B cell (primary cell): ENCODE results near the gene CCDC57. TPM values are rescaled to one million over a fixed set of nuclear protein-coding genes. Genes with fewer than 3 reads are reported as not detected.

ENCODE experiments used
- ATAC-seq: fragments of 200-7000 bp; cut with Tn5 transposase; one replicate; pipeline ENCODE4 v1.10.0; 2021; ENCODE audit warnings: low read depth, mild to moderate bottlenecking, moderate number of reproducible peaks, moderate library complexity
- CTCF ChIA-PET: fragments of 350-600 bp; sonication (Branson Sonifier 250); formaldehyde crosslinking; loops from one replicate; lab custom pipeline; 2021; ENCODE audit warnings: antibody characterized with exemption, inconsistent platforms; lab: Charles Lee
- POLR2A ChIA-PET: fragments of 350-600 bp; sonication (Branson Sonifier 250); formaldehyde crosslinking; loops from one replicate; lab custom pipeline; 2021; ENCODE audit warnings: antibody characterized with exemption; lab: Charles Lee
- DNase-seq: peaks from one replicate; pipeline ENCODE4 v3.0.0; 2013
- H2AFZ ChIP-seq: 2 replicates; pipeline ENCODE4 v1.6.1; 2012; ENCODE audit warnings: mild to moderate bottlenecking, low read depth, low read length; ENCODE audit not compliant: insufficient read depth, poor library complexity, severe bottlenecking
- H3K27ac ChIP-seq, 2 donors: 1 replicate in 1 of 2; 2 replicates in 1 of 2; pipeline ENCODE4 v1.5.1; 2012 to 2013; ENCODE audit warnings: low read length in 2 of 2, mild to moderate bottlenecking in 2 of 2, moderate library complexity in 1 of 2
- H3K27me3 ChIP-seq, 4 experiments: fragments of 200-600 bp in 1 of 4; sonication (generic) in 1 of 4; replicated peaks in 1 of 4; 1 replicate in 2 of 4; 2 replicates in 2 of 4; pipeline versions ENCODE4 v1.6.1 to v1.7.0; 2013 to 2016; ENCODE audit warnings: low read length in 3 of 4, mild to moderate bottlenecking in 2 of 4, mixed read lengths in 1 of 4, moderate library complexity in 1 of 4; ENCODE audit not compliant: insufficient read depth in 4 of 4, control insufficient read depth in 3 of 4; ENCODE audit errors: control extremely low read depth in 1 of 4
- H3K36me3 ChIP-seq, 2 experiments: replicated peaks in 1 of 2; 1 replicate in 1 of 2; 2 replicates in 1 of 2; pipeline versions ENCODE4 v1.6.1 to v1.7.1; 2013; ENCODE audit warnings: low read length in 1 of 2; ENCODE audit not compliant: insufficient read depth in 2 of 2, control insufficient read depth in 1 of 2; ENCODE audit errors: control extremely low read depth in 1 of 2, extremely low read depth in 1 of 2
- H3K4me1 ChIP-seq, 2 donors: fragments of 200-600 bp in 1 of 2; sonication (generic) in 1 of 2; 1 replicate in 1 of 2; 2 replicates in 1 of 2; pipeline versions ENCODE4 v1.5.1 to v1.6.1; 2013 to 2017; ENCODE audit warnings: low read length in 2 of 2; ENCODE audit not compliant: control insufficient read depth in 2 of 2, insufficient read depth in 2 of 2
- H3K4me2 ChIP-seq: replicated peaks from 2 replicates; pipeline ENCODE3; 2012; ENCODE audit warnings: mild to moderate bottlenecking, low read depth, low read length; ENCODE audit not compliant: poor library complexity, severe bottlenecking
- H3K4me3 ChIP-seq, 5 experiments: fragments of 200-600 bp in 1 of 5; sonication (generic) in 1 of 5; 1 replicate in 3 of 5; 2 replicates in 2 of 5; pipeline versions ENCODE4 v1.5.1 to v1.7.0; 2011 to 2016; ENCODE audit warnings: low read length in 4 of 5, mild to moderate bottlenecking in 4 of 5, low read depth in 2 of 5, control low read depth in 1 of 5, moderate library complexity in 1 of 5; ENCODE audit not compliant: insufficient read depth in 1 of 5; ENCODE audit errors: control extremely low read depth in 1 of 5, extremely low read depth in 1 of 5
- H3K79me2 ChIP-seq: fragments of 200-600 bp; sonication (generic); one replicate; pipeline ENCODE4 v1.6.0; 2016; ENCODE audit warnings: low read length; ENCODE audit not compliant: control insufficient read depth, insufficient read depth
- H3K9ac ChIP-seq: fragments of 200-600 bp; sonication (generic); 2 replicates; pipeline ENCODE4 v1.6.1; 2017; ENCODE audit warnings: mild to moderate bottlenecking, low read length, moderate library complexity
- H3K9me3 ChIP-seq, 3 donors: one replicate each; pipeline versions ENCODE4 v1.6.1 to v1.7.1; 2013; ENCODE audit warnings: low read length in 2 of 3; ENCODE audit not compliant: control insufficient read depth in 2 of 3, insufficient read depth in 1 of 3; ENCODE audit errors: control extremely low read depth in 1 of 3
- H4K20me1 ChIP-seq: 2 replicates; pipeline ENCODE4 v1.6.0; 2012; ENCODE audit warnings: mild to moderate bottlenecking, low read length; ENCODE audit not compliant: insufficient read depth, control insufficient read depth, poor library complexity, severe bottlenecking
- H3K27ac Mint-ChIP-seq: one replicate; pipeline ENCODE4 v1.8.0; 2021; ENCODE audit warnings: mixed read lengths
- H3K27me3 Mint-ChIP-seq: one replicate; pipeline ENCODE4 v1.8.0; 2021; ENCODE audit warnings: mixed read lengths
- H3K4me1 Mint-ChIP-seq: one replicate; pipeline ENCODE4 v1.8.0; 2021; ENCODE audit warnings: mixed read lengths
- H3K4me3 Mint-ChIP-seq: one replicate; pipeline ENCODE4 v1.8.0; 2021; ENCODE audit warnings: mixed read lengths
- H3K9me3 Mint-ChIP-seq: one replicate; pipeline ENCODE4 v1.8.0; 2022; ENCODE audit warnings: mixed read lengths; ENCODE audit not compliant: insufficient read depth
- CTCF ChIP-seq: fragments of 200-600 bp; IDR thresholded peaks from one replicate; pipeline ENCODE4 v1.8.0; 2022; ENCODE audit warnings: antibody characterized with exemption, mild to moderate bottlenecking
- EZH2 ChIP-seq: IDR thresholded peaks from 2 replicates; pipeline ENCODE4 v1.6.1; 2012; ENCODE audit warnings: borderline replicate concordance, low read depth, mild to moderate bottlenecking, moderate library complexity, low read length; ENCODE audit not compliant: insufficient read depth, poor library complexity, severe bottlenecking
- WGBS: methylation state at CpG from one replicate; pipeline ENCODE4 v1.1.5; 2013; ENCODE audit warnings: missing lambda C conversion rate; ENCODE audit not compliant: insufficient coverage; 5-methylcytosine and 5-hydroxymethylcytosine counted together
- intact Hi-C: fragments of 100-400 bp; cut with micrococcal nuclease; formaldehyde crosslinking; loops from one replicate; pipeline ENCODE4 v1.10.0; 2022
- polyA plus RNA-seq: library from polyadenylated mRNA; depleted of rRNA; stranded (reverse); fragments of >200 nt; gene quantifications from 2 replicates; pipeline ENCODE4 v1.2.3, GENCODE V29; 2012
- total RNA-seq, 2 donors: library from RNA; stranded (reverse); fragments of 120-200 nt in 1 of 2; gene quantifications; 1 replicate in 1 of 2; 2 replicates in 1 of 2; pipeline versions ENCODE4 v1.2.3 to v1.2.4, GENCODE V29; 2013 to 2022

CCDC57 gene
- total and polyA plus RNA-seq, 2 donors (not counting 1 experiment from before 2014, with no cell fraction given) = 49.7 to 67.2 TPM

DNA sequence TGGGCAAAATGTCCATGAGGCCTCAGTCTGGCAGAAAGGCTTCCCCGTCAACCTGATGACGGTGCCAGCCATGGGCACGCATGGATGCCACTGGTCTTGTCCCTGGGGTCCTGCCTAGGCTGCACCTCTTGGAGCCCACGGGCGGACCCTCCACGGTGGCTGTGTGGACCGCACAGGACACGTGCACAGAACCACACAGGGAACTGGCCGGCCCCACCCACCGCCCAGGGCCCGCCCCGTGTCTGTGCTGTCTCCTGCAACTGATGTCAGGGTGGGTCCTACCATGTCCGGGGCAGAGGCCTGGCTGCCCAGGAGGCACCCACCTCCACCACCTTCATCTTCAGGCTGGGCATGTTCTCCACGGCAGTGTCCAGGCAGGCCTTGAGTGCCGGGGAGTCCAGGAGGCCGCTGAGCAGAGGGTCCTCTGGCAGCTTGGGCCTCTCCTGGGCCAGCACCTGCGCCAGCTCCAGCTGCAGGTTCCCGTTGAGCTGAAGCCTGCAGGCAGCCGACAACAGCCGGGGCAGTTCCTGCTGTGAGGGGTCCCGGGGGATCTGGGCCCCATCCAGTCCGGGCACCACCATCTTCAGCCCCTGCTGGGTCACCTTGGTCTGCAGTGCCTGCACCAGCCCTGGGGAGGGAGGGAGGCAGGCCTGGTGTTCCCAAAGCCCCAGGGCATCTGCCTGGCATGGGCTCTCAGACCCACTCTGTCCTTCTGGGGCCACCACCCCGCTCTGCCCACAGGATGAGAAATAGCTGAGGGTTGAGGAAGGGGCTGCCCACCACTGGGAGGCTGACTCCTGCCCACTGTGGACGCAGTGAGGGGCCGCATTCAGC lies 126.5 kb downstream of the CCDC57 start:
- Mint-ChIP-seq H3K4me3 (no peak overlapping the region), H3K27ac (no peak overlapping the region), H3K9me3 (no peaks in the 10 kb centered on the region), H3K27me3 (no peaks in the 10 kb centered on the region), H3K4me1 (no peaks in the 10 kb centered on the region)
- Histone ChIP-seq H3K4me1 (no peaks in the 10 kb centered on the region), H3K27me3 (no peaks in the 10 kb centered on the region), H3K9me3 (no peaks in the 10 kb centered on the region), H2AFZ (no peak overlapping the region), H3K79me2 (no peaks in the 10 kb centered on the region), H3K4me3 (no peak overlapping the region), H3K27ac (no peak overlapping the region), H4K20me1 (no peaks in the 10 kb centered on the region), H3K9ac (no peak overlapping the region), H3K4me2 (no peak overlapping the region), H3K36me3 (peaks cover 0 to 70% of the 10 kb centered on the region in 2 experiments)
- 93% methylated on average over 25 of the region's 25 CpGs for WGBS
- POLR2A ChIA-PET = no interaction called here
- intact Hi-C loops = no loop called here
- CTCF ChIA-PET = no interaction called here
- DNase-seq (no peak), ATAC-seq (no peak)
- TF ChIP-seq CTCF (no peak), EZH2 (no peak)
